CD14-positive monocyte (primary cell): Measurements from ENCODE around the gene CDH12. TPM values are rescaled to one million over a fixed set of nuclear protein-coding genes. Genes with fewer than 3 reads are reported as not detected.

Experiments used
- DNase-seq, 3 donors: peaks; one replicate each; pipeline ENCODE4 v3.0.0-alpha.2; 2011 to 2022
- H2AFZ ChIP-seq: 2 replicates; pipeline ENCODE4 v1.6.0; 2012; ENCODE audit warnings: mild to moderate bottlenecking, low read depth, low read length, inconsistent platforms; ENCODE audit not compliant: insufficient read depth, poor library complexity, severe bottlenecking
- H3K27ac ChIP-seq, 2 donors: 1 replicate in 1 of 2; 2 replicates in 1 of 2; pipeline ENCODE4 v1.5.1; 2012 to 2013; ENCODE audit warnings: low read length in 2 of 2, control low read depth in 1 of 2, inconsistent platforms in 1 of 2, low read depth in 1 of 2, mild to moderate bottlenecking in 1 of 2
- H3K27me3 ChIP-seq, 2 donors: one replicate each; pipeline versions ENCODE4 v1.6.0 to v1.6.1; 2011 to 2013; ENCODE audit warnings: low read length in 2 of 2; ENCODE audit not compliant: control insufficient read depth in 2 of 2, insufficient read depth in 2 of 2
- H3K36me3 ChIP-seq, 2 donors: replicated peaks in 1 of 2; 1 replicate in 1 of 2; 2 replicates in 1 of 2; pipeline versions ENCODE4 v1.5.1 to v1.6.1; 2012 to 2013; ENCODE audit warnings: low read length in 2 of 2, control low read depth in 1 of 2, inconsistent platforms in 1 of 2, mild to moderate bottlenecking in 1 of 2; ENCODE audit not compliant: insufficient read depth in 2 of 2, control insufficient read depth in 1 of 2
- H3K4me1 ChIP-seq, 2 donors: 1 replicate in 1 of 2; 2 replicates in 1 of 2; pipeline versions ENCODE4 v1.5.1 to v1.6.1; 2012 to 2013; ENCODE audit warnings: low read length in 2 of 2, control low read depth in 1 of 2, inconsistent platforms in 1 of 2, mild to moderate bottlenecking in 1 of 2, moderate library complexity in 1 of 2; ENCODE audit not compliant: insufficient read depth in 2 of 2, control insufficient read depth in 1 of 2
- H3K4me2 ChIP-seq: replicated peaks from 2 replicates; pipeline ENCODE3; 2012; ENCODE audit warnings: low read length, moderate library complexity, mild to moderate bottlenecking; ENCODE audit not compliant: poor library complexity, severe bottlenecking; ENCODE audit errors: extremely low read depth
- H3K4me3 ChIP-seq, 3 experiments: fragments of 200-600 bp in 1 of 3; sonication (generic) in 1 of 3; replicated peaks in 1 of 3; 1 replicate in 2 of 3; 2 replicates in 1 of 3; pipeline ENCODE4 v1.5.1; 2011 to 2013; ENCODE audit warnings: low read length in 3 of 3, mild to moderate bottlenecking in 3 of 3, control low read depth in 2 of 3, low read depth in 2 of 3, inconsistent platforms in 1 of 3, moderate library complexity in 1 of 3
- H3K79me2 ChIP-seq: 2 replicates; pipeline ENCODE4 v1.6.0; 2012; ENCODE audit warnings: mild to moderate bottlenecking, control low read depth, inconsistent platforms, low read length, moderate library complexity; ENCODE audit not compliant: insufficient read depth
- H3K9ac ChIP-seq: 2 replicates; pipeline ENCODE4 v1.6.0; 2017; ENCODE audit warnings: low read length, mild to moderate bottlenecking; ENCODE audit not compliant: insufficient read depth, poor library complexity, severe bottlenecking
- H3K9me3 ChIP-seq, 2 donors: replicated peaks in 1 of 2; 1 replicate in 1 of 2; 2 replicates in 1 of 2; pipeline versions ENCODE4 v1.5.1 to v1.6.1; 2012 to 2013; ENCODE audit warnings: low read length in 2 of 2, control low read depth in 1 of 2; ENCODE audit not compliant: control insufficient read depth in 1 of 2, insufficient read depth in 1 of 2
- H4K20me1 ChIP-seq: 2 replicates; pipeline ENCODE4 v1.6.0; 2012; ENCODE audit warnings: mild to moderate bottlenecking, low read length, control low read depth, moderate library complexity; ENCODE audit not compliant: insufficient read depth
- H3K27ac Mint-ChIP-seq, 7 donors: one replicate each; pipeline ENCODE4 v1.8.0; 2020; ENCODE audit warnings: mild to moderate bottlenecking in 7 of 7, mixed read lengths in 7 of 7, moderate library complexity in 6 of 7, inconsistent platforms in 2 of 7
- H3K27me3 Mint-ChIP-seq, 3 donors: one replicate each; pipeline ENCODE4 v1.8.0; 2021 to 2022; ENCODE audit warnings: low read depth in 3 of 3, mild to moderate bottlenecking in 3 of 3, mixed read lengths in 3 of 3, moderate library complexity in 3 of 3, inconsistent platforms in 1 of 3
- H3K36me3 Mint-ChIP-seq, 2 donors: one replicate each; pipeline ENCODE4 v1.8.0; 2020; ENCODE audit warnings: mixed read lengths in 2 of 2, inconsistent platforms in 1 of 2, mild to moderate bottlenecking in 1 of 2
- H3K4me1 Mint-ChIP-seq: one replicate; pipeline ENCODE4 v1.8.0; 2020; ENCODE audit warnings: mild to moderate bottlenecking, mixed read lengths
- H3K4me3 Mint-ChIP-seq, 2 donors: one replicate each; pipeline ENCODE4 v1.8.0; 2020; ENCODE audit warnings: mild to moderate bottlenecking in 2 of 2, mixed read lengths in 2 of 2, moderate library complexity in 1 of 2
- H3K9me3 Mint-ChIP-seq, 7 donors: one replicate each; pipeline ENCODE4 v1.8.0; 2020 to 2022; ENCODE audit warnings: mixed read lengths in 7 of 7, mild to moderate bottlenecking in 6 of 7, moderate library complexity in 6 of 7, inconsistent platforms in 2 of 7
- CTCF ChIP-seq: fragments of 200-600 bp; IDR thresholded peaks from one replicate; pipeline ENCODE4 v1.8.0; 2022; ENCODE audit warnings: antibody characterized with exemption, mild to moderate bottlenecking
- WGBS: methylation state at CpG from one replicate; pipeline ENCODE4 v1.1.5; 2013; ENCODE audit warnings: missing lambda C conversion rate; ENCODE audit not compliant: insufficient coverage; 5-methylcytosine and 5-hydroxymethylcytosine counted together
- intact Hi-C, 2 donors: fragments of 100-400 bp; cut with micrococcal nuclease; formaldehyde crosslinking; loops; one replicate each; pipeline versions ENCODE4 v1.15.0 to v1.15.1; 2023
- polyA plus RNA-seq, 3 donors: library from polyadenylated mRNA; depleted of rRNA in 1 of 3; unstranded in 2 of 3; stranded (reverse) in 1 of 3; fragments of 300-500 nt in 2 of 3; fragments of >200 nt in 1 of 3; fragmentation: Illumina TruSeq in 2 of 3; gene quantifications; 1 replicate in 2 of 3; 2 replicates in 1 of 3; pipeline ENCODE4 v1.2.3, GENCODE V29; 2012 to 2021

CDH12 gene
- polyA plus RNA-seq, 3 donors, result not detected

- no peak for TF ChIP-seq CTCF
- Mint-ChIP-seq H3K9me3 (peaks cover 0 to 3% (median 0%) of the 10 kb centered on the region in 7 donors), H3K27me3 (no peaks in the 10 kb centered on the region), H3K4me1 (no peaks in the 10 kb centered on the region), H3K4me3 (no peak overlapping the region), H3K27ac (no peak overlapping the region), H3K36me3 (no peaks in the 10 kb centered on the region)
- intact Hi-C loops, result no loop called here
- H3K79me2 ChIP-seq, result no peaks in the 10 kb centered on the region
- no peaks in the 10 kb centered on the region for H3K27me3 ChIP-seq
- no peaks in the 10 kb centered on the region for H3K4me1 ChIP-seq
- no peak overlapping the region for H3K9ac ChIP-seq
- DNase-seq, result no peak
- H3K36me3 ChIP-seq, result no peaks in the 10 kb centered on the region
- no peak overlapping the region for H2AFZ ChIP-seq
- no peaks in the 10 kb centered on the region for H4K20me1 ChIP-seq
- H3K4me2 ChIP-seq, result no peak overlapping the region
- no peak overlapping the region for H3K27ac ChIP-seq
- no peaks in the 10 kb centered on the region for H3K9me3 ChIP-seq
- no CpG with 5 or more reads among the region's 2 CpGs for WGBS
- H3K4me3 ChIP-seq, result no peak overlapping the region
Measured at GRCh38 chr5:22431406-22431805, 421.7 kb downstream of the CDH12 start.

GRCh38 chr5:22411554-22412349 is 441.4 kb downstream of the CDH12 start:
- no CpG with 5 or more reads among the region's 4 CpGs for WGBS
- TF ChIP-seq CTCF, result no peak
- no peaks in the 10 kb centered on the region for H3K36me3 ChIP-seq
- Mint-ChIP-seq H3K9me3 (peaks cover 0 to 4% (median 0%) of the 10 kb centered on the region in 7 donors), H3K27me3 (no peaks in the 10 kb centered on the region), H3K27ac (no peak overlapping the region), H3K4me1 (no peaks in the 10 kb centered on the region), H3K36me3 (no peaks in the 10 kb centered on the region), H3K4me3 (no peak overlapping the region)
- no peak overlapping the region for H3K4me3 ChIP-seq
- H2AFZ ChIP-seq, result no peak overlapping the region
- no peaks in the 10 kb centered on the region for H3K27me3 ChIP-seq
- DNase-seq, result no peak
- intact Hi-C loops, result no loop called here
- H3K4me2 ChIP-seq, result no peak overlapping the region
- no peaks in the 10 kb centered on the region for H3K4me1 ChIP-seq
- H4K20me1 ChIP-seq, result no peaks in the 10 kb centered on the region
- H3K9me3 ChIP-seq, result no peaks in the 10 kb centered on the region
- no peak overlapping the region for H3K9ac ChIP-seq
- H3K79me2 ChIP-seq, result no peaks in the 10 kb centered on the region
- H3K27ac ChIP-seq, result no peak overlapping the region
